Measurements from ENCODE around the gene FAM156B.
"Not testable (repeated sequence)": the region's sequence is repeated elsewhere in the genome, so short reads cannot be mapped to it uniquely, and the experiment has no call there.

- TF ChIP-seq MYC (IDR thresholded peaks at IDR 0.05; ENCODE audit: low read depth, low read length); POLR2A (IDR thresholded peaks at IDR 0.05; ENCODE audit: extremely low read depth, insufficient read length): not testable (repeated sequence)
- TF ChIP-seq, protein P1, sequence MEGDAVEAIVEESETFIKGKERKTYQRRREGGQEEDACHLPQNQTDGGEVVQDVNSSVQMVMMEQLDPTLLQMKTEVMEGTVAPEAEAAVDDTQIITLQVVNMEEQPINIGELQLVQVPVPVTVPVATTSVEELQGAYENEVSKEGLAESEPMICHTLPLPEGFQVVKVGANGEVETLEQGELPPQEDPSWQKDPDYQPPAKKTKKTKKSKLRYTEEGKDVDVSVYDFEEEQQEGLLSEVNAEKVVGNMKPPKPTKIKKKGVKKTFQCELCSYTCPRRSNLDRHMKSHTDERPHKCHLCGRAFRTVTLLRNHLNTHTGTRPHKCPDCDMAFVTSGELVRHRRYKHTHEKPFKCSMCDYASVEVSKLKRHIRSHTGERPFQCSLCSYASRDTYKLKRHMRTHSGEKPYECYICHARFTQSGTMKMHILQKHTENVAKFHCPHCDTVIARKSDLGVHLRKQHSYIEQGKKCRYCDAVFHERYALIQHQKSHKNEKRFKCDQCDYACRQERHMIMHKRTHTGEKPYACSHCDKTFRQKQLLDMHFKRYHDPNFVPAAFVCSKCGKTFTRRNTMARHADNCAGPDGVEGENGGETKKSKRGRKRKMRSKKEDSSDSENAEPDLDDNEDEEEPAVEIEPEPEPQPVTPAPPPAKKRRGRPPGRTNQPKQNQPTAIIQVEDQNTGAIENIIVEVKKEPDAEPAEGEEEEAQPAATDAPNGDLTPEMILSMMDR (IDR thresholded peaks at IDR 0.05; ENCODE audit: low read depth, low read length): not testable (repeated sequence)
Observed at GRCh38 chrX:52907137-52907536, 10.0 kb downstream of the FAM156B start.
